SH-SY5Y (cell line): Measurements from ENCODE around the gene SSNA1.

Experiments used
- GATA2 ChIP-seq: IDR thresholded peaks from 2 replicates; pipeline ENCODE4 v1.6.1; 2011; ENCODE audit warnings: mild to moderate bottlenecking, low read depth, low read length
- GATA3 ChIP-seq: IDR thresholded peaks from 2 replicates; pipeline ENCODE4 v1.6.1; 2011; ENCODE audit warnings: low read depth, mild to moderate bottlenecking, low read length, moderate library complexity

DNA sequence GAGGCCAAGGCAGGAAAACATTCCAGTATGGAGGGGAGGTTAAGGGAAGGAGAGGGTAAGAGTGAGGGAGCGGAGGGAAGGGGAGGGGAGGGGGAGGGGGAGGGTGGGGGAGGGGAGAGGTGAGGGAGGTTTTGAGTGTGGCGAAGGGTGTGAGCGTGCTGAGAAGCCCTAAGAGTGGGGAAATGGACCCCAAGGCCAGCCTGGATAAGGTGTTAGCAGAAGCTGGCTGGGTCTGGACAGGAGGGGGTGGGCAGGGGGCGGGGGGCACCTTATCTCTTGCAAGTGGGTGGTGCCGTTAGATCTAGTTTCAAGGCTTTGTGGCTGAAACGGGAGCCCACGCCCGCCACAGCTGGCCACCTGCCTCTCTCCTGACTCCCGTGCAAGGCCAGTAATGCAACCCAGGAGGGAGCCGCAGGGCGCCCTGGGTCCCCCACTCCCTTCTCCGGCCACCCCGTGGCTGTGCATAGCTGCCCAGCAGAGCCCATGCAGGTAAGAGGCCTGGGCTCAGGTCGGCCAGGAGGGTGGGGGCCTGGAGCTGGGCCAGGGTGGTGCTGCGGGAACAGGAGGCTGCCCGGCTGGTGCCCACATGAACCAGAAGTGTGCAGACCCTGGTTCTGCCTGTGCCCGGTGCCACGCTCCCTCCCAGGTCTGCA, 39.5 kb downstream of the SSNA1 start:
- TF ChIP-seq GATA3 (no peak), GATA2 (no peak)
